Mucosa of rectum (tissue), 2 donors: Measurements from ENCODE around the gene KCMF1.

Experiments
- H3K27ac ChIP-seq, 2 donors: one replicate each; pipeline ENCODE4 v1.7.0; 2013; ENCODE audit warnings: inconsistent platforms in 2 of 2, low read depth in 2 of 2, low read length in 2 of 2
- H3K27me3 ChIP-seq, 2 donors: one replicate each; pipeline ENCODE4 v1.7.0; 2013; ENCODE audit warnings: low read length in 2 of 2; ENCODE audit not compliant: control insufficient read depth in 2 of 2, insufficient read depth in 2 of 2
- H3K36me3 ChIP-seq, 2 donors: one replicate each; pipeline ENCODE4 v1.7.0; 2013; ENCODE audit warnings: low read length in 2 of 2; ENCODE audit not compliant: control insufficient read depth in 2 of 2, insufficient read depth in 2 of 2
- H3K4me1 ChIP-seq, 2 donors: one replicate each; pipeline ENCODE4 v1.7.0; 2013; ENCODE audit warnings: low read length in 2 of 2, mild to moderate bottlenecking in 1 of 2; ENCODE audit not compliant: control insufficient read depth in 2 of 2, insufficient read depth in 2 of 2
- H3K4me3 ChIP-seq, 2 donors: one replicate each; pipeline ENCODE4 v1.7.0; 2013; ENCODE audit warnings: low read length in 2 of 2
- H3K9ac ChIP-seq, 2 donors: one replicate each; pipeline ENCODE4 v1.7.0; 2013; ENCODE audit warnings: low read length in 2 of 2, low read depth in 1 of 2, mild to moderate bottlenecking in 1 of 2
- H3K9me3 ChIP-seq, 2 donors: one replicate each; pipeline ENCODE4 v1.7.0; 2013; ENCODE audit warnings: low read length in 2 of 2; ENCODE audit not compliant: control insufficient read depth in 2 of 2
- donor health status: healthy.
- donor health status: Normal muscosa, but diverticular disease.

Gene KCMF1

GRCh38 chr2:85095094-85095493 is 124.1 kb downstream of the KCMF1 start:
- H3K4me3 ChIP-seq, result no peak overlapping the region
- no peak overlapping the region for H3K9ac ChIP-seq
- no peaks in the 10 kb centered on the region for H3K9me3 ChIP-seq
- no peaks in the 10 kb centered on the region for H3K4me1 ChIP-seq
- H3K27ac ChIP-seq, result no peak overlapping the region
- H3K36me3 ChIP-seq, result no peaks in the 10 kb centered on the region
- H3K27me3 ChIP-seq, result no peaks in the 10 kb centered on the region

- Histone ChIP-seq H3K4me3 (no peak overlapping the region), H3K9ac (no peak overlapping the region), H3K4me1 (no peaks in the 10 kb centered on the region), H3K27me3 (no peaks in the 10 kb centered on the region), H3K27ac (no peak overlapping the region), H3K9me3 (no peaks in the 10 kb centered on the region), H3K36me3 (no peaks in the 10 kb centered on the region)
These were observed 125.7 kb downstream of the KCMF1 start for GRCh38 chr2:85096616-85097015.

GRCh38 chr2:85104228-85104627 is 133.3 kb downstream of the KCMF1 start:
- no peaks in the 10 kb centered on the region for H3K27me3 ChIP-seq
- H3K4me3 ChIP-seq, result no peak overlapping the region
- H3K27ac ChIP-seq, result no peak overlapping the region
- no peak overlapping the region for H3K9ac ChIP-seq
- no peaks in the 10 kb centered on the region for H3K9me3 ChIP-seq
- no peaks in the 10 kb centered on the region for H3K4me1 ChIP-seq
- no peaks in the 10 kb centered on the region for H3K36me3 ChIP-seq

- Histone ChIP-seq H3K27me3 (no peaks in the 10 kb centered on the region), H3K27ac (no peak overlapping the region), H3K9ac (no peak overlapping the region), H3K4me1 (no peaks in the 10 kb centered on the region), H3K4me3 (no peak overlapping the region), H3K36me3 (no peaks in the 10 kb centered on the region), H3K9me3 (no peaks in the 10 kb centered on the region)
These were observed 135.7 kb downstream of the KCMF1 start for GRCh38 chr2:85106489-85107180.
